GM21390 (cell line): Measurements from ENCODE around the gene FZD2.
"Not testable (repeated sequence)": the region's sequence is repeated elsewhere in the genome, so short reads cannot be mapped to it uniquely, and the experiment has no call there.

ENCODE experiments used
- ATAC-seq: cut with Tn5 transposase; IDR thresholded peaks from one replicate; pipeline ENCODE4 v1.9.1; 2021; ENCODE audit not compliant: unreplicated experiment

The FZD2 gene

GRCh38 chr17:44546671-44547606, 10.3 kb upstream of the FZD2 start:
- no peak for ATAC-seq

- ATAC-seq, result no peak
These were observed 9.5 kb upstream of the FZD2 start for GRCh38 chr17:44547625-44548267.

DNA sequence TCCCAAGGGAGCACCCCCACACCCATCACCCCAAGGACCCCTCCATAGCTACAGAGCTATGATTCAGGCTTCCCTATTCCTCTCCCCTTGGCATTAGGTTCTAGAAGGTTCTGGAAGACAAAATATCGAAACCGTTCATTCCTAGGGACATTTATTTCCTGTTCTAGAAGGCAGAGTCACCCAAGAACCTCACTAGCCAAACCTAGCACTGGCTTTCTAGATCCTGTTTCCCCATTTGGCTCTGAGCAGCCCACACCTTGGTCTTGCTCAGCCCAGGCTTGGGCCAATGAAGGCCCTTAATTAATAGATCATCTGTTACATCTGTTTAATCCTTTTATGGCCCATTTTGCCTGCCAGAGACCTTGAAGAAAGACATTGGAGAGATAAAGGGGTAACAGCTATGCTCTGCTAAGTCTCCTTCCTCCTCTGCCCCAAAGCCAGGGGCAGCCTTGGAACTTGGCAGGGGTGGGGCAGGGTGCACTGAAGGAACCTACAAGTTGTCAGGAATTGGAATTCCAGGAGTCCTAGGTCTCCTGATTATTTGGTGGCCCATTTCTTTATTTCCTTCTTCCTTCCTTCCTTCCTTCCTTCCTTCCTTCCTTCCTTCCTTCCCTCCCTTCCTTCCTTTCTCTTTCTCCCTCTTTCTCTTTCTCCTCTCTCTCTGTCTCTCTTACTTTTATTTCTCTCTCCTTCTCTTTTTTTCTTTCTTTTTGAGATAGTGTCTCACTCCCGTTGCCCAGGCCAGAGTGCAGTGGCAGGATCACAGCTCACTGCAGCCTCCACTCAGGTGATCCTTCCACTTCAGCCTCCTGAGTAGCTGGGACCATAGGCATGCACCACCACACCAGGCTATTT, 8.7 kb upstream of the FZD2 start:
- no peak for ATAC-seq

- no peak for ATAC-seq
These were observed 7.6 kb upstream of the FZD2 start for GRCh38 chr17:44549686-44550085.

- ATAC-seq, result no peak
These were observed 4.9 kb upstream of the FZD2 start for GRCh38 chr17:44552361-44552760.

- no peak for ATAC-seq
These were observed 2.2 kb upstream of the FZD2 start for GRCh38 chr17:44555099-44555498.

- ATAC-seq, result no peak
These were observed 985 bp upstream of the FZD2 start for GRCh38 chr17:44556166-44556831.

DNA sequence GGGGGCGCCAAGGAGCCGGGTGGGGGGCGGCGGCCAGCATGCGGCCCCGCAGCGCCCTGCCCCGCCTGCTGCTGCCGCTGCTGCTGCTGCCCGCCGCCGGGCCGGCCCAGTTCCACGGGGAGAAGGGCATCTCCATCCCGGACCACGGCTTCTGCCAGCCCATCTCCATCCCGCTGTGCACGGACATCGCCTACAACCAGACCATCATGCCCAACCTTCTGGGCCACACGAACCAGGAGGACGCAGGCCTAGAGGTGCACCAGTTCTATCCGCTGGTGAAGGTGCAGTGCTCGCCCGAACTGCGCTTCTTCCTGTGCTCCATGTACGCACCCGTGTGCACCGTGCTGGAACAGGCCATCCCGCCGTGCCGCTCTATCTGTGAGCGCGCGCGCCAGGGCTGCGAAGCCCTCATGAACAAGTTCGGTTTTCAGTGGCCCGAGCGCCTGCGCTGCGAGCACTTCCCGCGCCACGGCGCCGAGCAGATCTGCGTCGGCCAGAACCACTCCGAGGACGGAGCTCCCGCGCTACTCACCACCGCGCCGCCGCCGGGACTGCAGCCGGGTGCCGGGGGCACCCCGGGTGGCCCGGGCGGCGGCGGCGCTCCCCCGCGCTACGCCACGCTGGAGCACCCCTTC, 484 bp downstream of the FZD2 start:
- ATAC-seq, result no peak

DNA sequence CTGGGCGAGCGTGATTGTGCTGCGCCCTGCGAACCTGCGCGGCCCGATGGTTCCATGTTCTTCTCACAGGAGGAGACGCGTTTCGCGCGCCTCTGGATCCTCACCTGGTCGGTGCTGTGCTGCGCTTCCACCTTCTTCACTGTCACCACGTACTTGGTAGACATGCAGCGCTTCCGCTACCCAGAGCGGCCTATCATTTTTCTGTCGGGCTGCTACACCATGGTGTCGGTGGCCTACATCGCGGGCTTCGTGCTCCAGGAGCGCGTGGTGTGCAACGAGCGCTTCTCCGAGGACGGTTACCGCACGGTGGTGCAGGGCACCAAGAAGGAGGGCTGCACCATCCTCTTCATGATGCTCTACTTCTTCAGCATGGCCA, 1.0 kb downstream of the FZD2 start:
- ATAC-seq, result no peak

DNA sequence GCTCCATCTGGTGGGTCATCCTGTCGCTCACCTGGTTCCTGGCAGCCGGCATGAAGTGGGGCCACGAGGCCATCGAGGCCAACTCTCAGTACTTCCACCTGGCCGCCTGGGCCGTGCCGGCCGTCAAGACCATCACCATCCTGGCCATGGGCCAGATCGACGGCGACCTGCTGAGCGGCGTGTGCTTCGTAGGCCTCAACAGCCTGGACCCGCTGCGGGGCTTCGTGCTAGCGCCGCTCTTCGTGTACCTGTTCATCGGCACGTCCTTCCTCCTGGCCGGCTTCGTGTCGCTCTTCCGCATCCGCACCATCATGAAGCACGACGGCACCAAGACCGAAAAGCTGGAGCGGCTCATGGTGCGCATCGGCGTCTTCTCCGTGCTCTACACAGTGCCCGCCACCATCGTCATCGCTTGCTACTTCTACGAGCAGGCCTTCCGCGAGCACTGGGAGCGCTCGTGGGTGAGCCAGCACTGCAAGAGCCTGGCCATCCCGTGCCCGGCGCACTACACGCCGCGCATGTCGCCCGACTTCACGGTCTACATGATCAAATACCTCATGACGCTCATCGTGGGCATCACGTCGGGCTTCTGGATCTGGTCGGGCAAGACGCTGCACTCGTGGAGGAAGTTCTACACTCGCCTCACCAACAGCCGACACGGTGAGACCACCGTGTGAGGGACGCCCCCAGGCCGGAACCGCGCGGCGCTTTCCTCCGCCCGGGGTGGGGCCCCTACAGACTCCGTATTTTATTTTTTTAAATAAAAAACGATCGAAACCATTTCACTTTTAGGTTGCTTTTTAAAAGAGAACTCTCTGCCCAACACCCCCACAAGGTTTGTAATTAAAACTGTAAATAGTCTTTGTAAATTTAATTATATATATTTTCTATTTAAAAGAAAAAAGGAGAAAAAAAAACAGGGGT, 1.7 kb downstream of the FZD2 start:
- ATAC-seq, result no peak

GRCh38 chr17:44559634-44560554, 2.6 kb downstream of the FZD2 start:
- no peak for ATAC-seq

DNA sequence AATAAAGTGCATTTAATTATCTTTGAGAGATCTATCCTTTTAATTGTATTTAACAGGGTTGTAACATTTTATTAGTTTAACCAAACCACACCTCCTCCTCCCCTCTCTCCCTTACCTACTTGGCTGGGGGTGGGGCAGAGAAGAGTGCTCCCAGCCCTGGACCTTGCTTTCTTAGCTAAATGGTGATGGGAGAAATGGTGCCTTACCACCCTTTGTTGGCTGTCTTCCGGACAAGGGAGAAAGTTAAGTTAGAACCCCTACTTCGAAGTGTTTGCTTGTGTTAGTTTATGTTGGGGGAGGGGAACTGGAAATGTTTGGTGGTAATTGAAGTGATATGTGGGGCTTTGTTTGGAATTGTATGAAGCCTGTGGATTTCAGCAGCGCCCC, 3.9 kb downstream of the FZD2 start:
- ATAC-seq, result no peak

DNA sequence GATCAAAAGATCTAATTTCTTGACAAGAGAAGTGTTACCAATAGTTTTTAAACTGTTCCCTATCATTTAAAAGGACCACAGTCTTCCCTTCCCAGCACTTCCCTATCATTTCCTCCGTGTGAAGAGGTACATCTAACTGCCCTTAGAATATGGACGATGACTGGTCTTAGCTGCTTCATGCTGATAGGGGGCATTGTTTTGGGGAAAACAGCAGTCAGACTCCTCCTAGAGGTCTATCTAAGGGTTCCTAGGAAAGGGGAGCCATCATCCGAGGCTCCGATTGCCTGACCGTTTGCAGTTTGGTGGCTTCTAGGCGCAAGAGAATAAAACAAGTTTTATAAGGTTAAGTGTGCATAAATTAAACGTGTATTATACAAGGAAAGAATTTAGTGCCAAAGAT, 7.1 kb downstream of the FZD2 start:
- no peak for ATAC-seq

DNA sequence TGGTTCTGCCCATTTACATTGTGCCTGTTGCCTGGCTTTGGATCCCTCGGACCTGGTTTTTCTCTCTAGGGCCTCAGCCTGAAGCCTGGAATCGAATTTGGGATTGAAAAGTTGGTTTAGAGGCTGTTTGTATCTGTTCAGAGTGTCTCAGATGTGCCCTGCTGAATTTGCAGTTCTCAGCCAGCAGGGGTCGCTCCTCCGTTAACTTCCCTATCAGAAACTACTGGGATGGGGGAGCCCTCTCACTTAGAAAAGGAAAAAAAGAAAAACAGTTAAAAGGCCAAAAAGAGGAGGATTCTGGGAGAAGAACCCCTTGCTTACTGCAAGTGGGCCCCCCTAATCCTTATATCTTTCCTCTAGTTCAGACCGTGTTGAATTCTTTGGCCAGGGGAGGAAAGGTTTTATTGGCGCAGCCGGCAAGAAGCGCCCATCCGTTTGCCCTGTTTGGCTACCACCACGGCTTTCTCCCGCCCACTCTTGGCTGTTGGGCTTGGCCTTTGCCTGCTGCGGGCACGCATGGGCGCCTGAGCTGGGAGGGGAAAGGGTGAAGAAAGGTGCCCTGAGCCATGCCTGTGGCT, 8.7 kb downstream of the FZD2 start:
- no peak for ATAC-seq

GRCh38 chr17:44568311-44568944, 11.1 kb downstream of the FZD2 start:
- ATAC-seq, result not testable (repeated sequence)

- no peak for ATAC-seq
These were observed 11.9 kb downstream of the FZD2 start for GRCh38 chr17:44568945-44569858.

GRCh38 chr17:44572801-44573200, 15.5 kb downstream of the FZD2 start:
- ATAC-seq, result no peak
